Activated T-cell treated with anti-CD3 and anti-CD28 coated beads for 24 hours (primary cell): Measurements from ENCODE around the gene KLHDC10.
"Not testable (repeated sequence)": the region's sequence is repeated elsewhere in the genome, so short reads cannot be mapped to it uniquely, and the experiment has no call there.

Source experiments
- DNase-seq: peaks from one replicate; pipeline ENCODE4 v3.0.0-alpha.2; 2020; ENCODE audit warnings: low read depth

KLHDC10 gene

GRCh38 chr7:130141884-130142653 lies 71.7 kb downstream of the KLHDC10 start:
- DNase-seq, result no peak

GRCh38 chr7:130142654-130143333 lies 72.5 kb downstream of the KLHDC10 start:
- no peak for DNase-seq

- DNase-seq, result no peak
Measured at GRCh38 chr7:130143334-130143732, 73.0 kb downstream of the KLHDC10 start.

GRCh38 chr7:130143986-130144311 lies 73.6 kb downstream of the KLHDC10 start:
- DNase-seq, result no peak

- no peak for DNase-seq
Measured at GRCh38 chr7:130144312-130145171, 74.2 kb downstream of the KLHDC10 start.

GRCh38 chr7:130145424-130146100 lies 75.2 kb downstream of the KLHDC10 start:
- no peak for DNase-seq

- not testable (repeated sequence) for DNase-seq
Measured at GRCh38 chr7:130146142-130146541, 75.8 kb downstream of the KLHDC10 start.

GRCh38 chr7:130146693-130147405 lies 76.5 kb downstream of the KLHDC10 start:
- DNase-seq, result no peak

GRCh38 chr7:130147710-130148325 lies 77.5 kb downstream of the KLHDC10 start:
- no peak for DNase-seq

- no peak for DNase-seq
Measured at GRCh38 chr7:130148561-130148960, 78.2 kb downstream of the KLHDC10 start.

GRCh38 chr7:130149281-130150139 lies 79.2 kb downstream of the KLHDC10 start:
- DNase-seq, result no peak

- DNase-seq, result no peak
Measured at GRCh38 chr7:130150587-130150986, 80.3 kb downstream of the KLHDC10 start.

GRCh38 chr7:130151591-130152492 lies 81.5 kb downstream of the KLHDC10 start:
- no peak for DNase-seq

GRCh38 chr7:130152493-130153210 lies 82.3 kb downstream of the KLHDC10 start:
- DNase-seq, result no peak

- DNase-seq, result no peak
Measured at GRCh38 chr7:130153211-130153908, 83.0 kb downstream of the KLHDC10 start.

- DNase-seq, result no peak
Measured at GRCh38 chr7:130154131-130154500, 83.8 kb downstream of the KLHDC10 start.

GRCh38 chr7:130154501-130155317 lies 84.4 kb downstream of the KLHDC10 start:
- DNase-seq, result no peak
